BLaER1 treated with 17β-estradiol and CSF1 and Interleukin-3, amounts not matched to agents 10 nM and 100 nM (cell line): ENCODE measurements around the gene SLC4A8.

Source experiments
- H3K27ac ChIP-seq, 11 experiments: shearing (Covaris generic); formaldehyde crosslinking; 2 replicates each; pipeline ENCODE4 v1.8.1; 2022
- H3K27me3 ChIP-seq, 11 experiments: shearing (Covaris generic); formaldehyde crosslinking; 2 replicates each; pipeline ENCODE4 v1.8.1; 2022
- H3K36me3 ChIP-seq, 11 experiments: shearing (Covaris generic); formaldehyde crosslinking; 2 replicates each; pipeline ENCODE4 v1.8.1; 2022
- H3K4me1 ChIP-seq, 10 experiments: shearing (Covaris generic); formaldehyde crosslinking; 2 replicates each; pipeline ENCODE4 v1.8.1; 2022
- H3K4me2 ChIP-seq, 11 experiments: shearing (Covaris generic); formaldehyde crosslinking; 2 replicates each; pipeline ENCODE4 v1.8.1; 2022
- H3K4me3 ChIP-seq, 10 experiments: shearing (Covaris generic); formaldehyde crosslinking; 2 replicates each; pipeline ENCODE4 v1.8.1; 2022
- H3K9ac ChIP-seq, 11 experiments: shearing (Covaris generic); formaldehyde crosslinking; 2 replicates each; pipeline ENCODE4 v1.8.1; 2022
- H3K9me3 ChIP-seq, 11 experiments: shearing (Covaris generic); formaldehyde crosslinking; replicated peaks in 1 of 11; 2 replicates each; pipeline ENCODE4 v1.8.1; 2022
- H4K20me1 ChIP-seq, 11 experiments: shearing (Covaris generic); formaldehyde crosslinking; 2 replicates each; pipeline ENCODE4 v1.8.1; 2022
- Cebpa-rat ChIP-seq, 11 experiments: shearing (Covaris generic); IDR thresholded peaks; 2 replicates each; pipeline ENCODE4 v1.8.1; 2022

The SLC4A8 gene

GRCh38 chr12:51401486-51401885, 23.1 kb upstream of the SLC4A8 start:
- Histone ChIP-seq H3K4me3 (no peak overlapping the region), H3K9ac (no peak overlapping the region), H3K9me3 (no peaks in the 10 kb centered on the region), H3K4me2 (no peak overlapping the region), H3K4me1 (peaks cover 0 to 21% (median 0%) of the 10 kb centered on the region in 10 experiments; a peak in 7 of 20 replicates), H3K27ac (no peak overlapping the region), H4K20me1 (no peaks in the 10 kb centered on the region; a peak in 1 of 22 replicates), H3K36me3 (no peaks in the 10 kb centered on the region), H3K27me3 (no peaks in the 10 kb centered on the region)
- TF ChIP-seq Cebpa-rat (IDR thresholded peaks at IDR 0.05) = no peak

GRCh38 chr12:51401900-51402299, 22.7 kb upstream of the SLC4A8 start:
- H3K4me1 ChIP-seq = peaks cover 0 to 21% (median 0%) of the 10 kb centered on the region in 10 experiments; a peak in 7 of 20 replicates
- H3K4me2 ChIP-seq = no peak overlapping the region
- H3K27ac ChIP-seq = no peak overlapping the region
- no peak overlapping the region for H3K9ac ChIP-seq
- no peaks in the 10 kb centered on the region for H3K36me3 ChIP-seq
- no peaks in the 10 kb centered on the region for H3K9me3 ChIP-seq
- no peaks in the 10 kb centered on the region for H3K27me3 ChIP-seq
- no peak overlapping the region for H3K4me3 ChIP-seq
- no peak for TF ChIP-seq Cebpa-rat (IDR thresholded peaks at IDR 0.05)
- no peaks in the 10 kb centered on the region; a peak in 1 of 22 replicates for H4K20me1 ChIP-seq

GRCh38 chr12:51403159-51403558, 21.5 kb upstream of the SLC4A8 start:
- Histone ChIP-seq H3K4me2 (peak overlapping the region in 2 of 11 experiments; percentile 56 to 70; a peak in 4 of 22 replicates), H3K27me3 (no peaks in the 10 kb centered on the region), H3K27ac (no peak overlapping the region), H3K4me3 (no peak overlapping the region), H3K9ac (no peak overlapping the region), H3K36me3 (no peaks in the 10 kb centered on the region), H3K9me3 (no peaks in the 10 kb centered on the region), H4K20me1 (no peaks in the 10 kb centered on the region; a peak in 1 of 22 replicates), H3K4me1 (peaks cover 0 to 21% (median 0%) of the 10 kb centered on the region in 10 experiments; a peak in 7 of 20 replicates)
- no peak for TF ChIP-seq Cebpa-rat (IDR thresholded peaks at IDR 0.05)

GRCh38 chr12:51403681-51404136, 20.9 kb upstream of the SLC4A8 start:
- H3K36me3 ChIP-seq = no peaks in the 10 kb centered on the region
- H3K9ac ChIP-seq = no peak overlapping the region
- TF ChIP-seq Cebpa-rat (IDR thresholded peaks at IDR 0.05) = peak in 1 of 11 experiments; percentile 23; a peak in 1 of 22 replicates
- H3K4me3 ChIP-seq = no peak overlapping the region
- H3K27me3 ChIP-seq = no peaks in the 10 kb centered on the region
- no peaks in the 10 kb centered on the region for H3K9me3 ChIP-seq
- H3K4me2 ChIP-seq = peak overlapping the region in 3 of 11 experiments; percentile 17 to 70 (median 56); a peak in 5 of 22 replicates
- H3K27ac ChIP-seq = no peak overlapping the region
- H4K20me1 ChIP-seq = no peaks in the 10 kb centered on the region; a peak in 1 of 22 replicates
- H3K4me1 ChIP-seq = peaks cover 0 to 21% (median 0%) of the 10 kb centered on the region in 10 experiments; a peak in 7 of 20 replicates

GRCh38 chr12:51404627-51405026, 20.0 kb upstream of the SLC4A8 start:
- no peaks in the 10 kb centered on the region for H3K27me3 ChIP-seq
- no peak for TF ChIP-seq Cebpa-rat (IDR thresholded peaks at IDR 0.05)
- H3K9ac ChIP-seq = no peak overlapping the region

GRCh38 chr12:51405801-51406207, 18.8 kb upstream of the SLC4A8 start:
- no peak overlapping the region for H3K4me3 ChIP-seq
- no peaks in the 10 kb centered on the region for H3K36me3 ChIP-seq
- peaks cover 0 to 21% (median 0%) of the 10 kb centered on the region in 10 experiments; a peak in 7 of 20 replicates for H3K4me1 ChIP-seq
- H3K27ac ChIP-seq = no peak overlapping the region
- TF ChIP-seq Cebpa-rat (IDR thresholded peaks at IDR 0.05) = no peak
- no peaks in the 10 kb centered on the region for H3K9me3 ChIP-seq
- no peak overlapping the region for H3K9ac ChIP-seq
- H3K27me3 ChIP-seq = no peaks in the 10 kb centered on the region
- H3K4me2 ChIP-seq = no peak overlapping the region
- H4K20me1 ChIP-seq = no peaks in the 10 kb centered on the region; a peak in 1 of 22 replicates

More at GRCh38 chr12:51404627-51405026, 20.0 kb upstream of the SLC4A8 start:
- Histone ChIP-seq H3K27ac (no peak overlapping the region), H4K20me1 (no peaks in the 10 kb centered on the region; a peak in 1 of 22 replicates), H3K36me3 (no peaks in the 10 kb centered on the region), H3K9me3 (no peaks in the 10 kb centered on the region), H3K4me2 (peak overlapping the region in 2 of 11 experiments; percentile 56 to 70; a peak in 4 of 22 replicates), H3K4me1 (peaks cover 0 to 21% (median 0%) of the 10 kb centered on the region in 10 experiments; a peak in 7 of 20 replicates), H3K4me3 (no peak overlapping the region)

GRCh38 chr12:51406290-51406689, 18.3 kb upstream of the SLC4A8 start:
- no peak overlapping the region for H3K27ac ChIP-seq
- no peaks in the 10 kb centered on the region for H3K9me3 ChIP-seq
- no peak overlapping the region for H3K4me3 ChIP-seq
- no peak overlapping the region for H3K9ac ChIP-seq
- H3K27me3 ChIP-seq = no peaks in the 10 kb centered on the region
- H3K36me3 ChIP-seq = no peaks in the 10 kb centered on the region
- TF ChIP-seq Cebpa-rat (IDR thresholded peaks at IDR 0.05) = no peak
- no peak overlapping the region for H3K4me2 ChIP-seq
- H3K4me1 ChIP-seq = peaks cover 0 to 21% (median 0%) of the 10 kb centered on the region in 10 experiments; a peak in 7 of 20 replicates
- H4K20me1 ChIP-seq = no peaks in the 10 kb centered on the region; a peak in 1 of 22 replicates

GRCh38 chr12:51406859-51407258, 17.8 kb upstream of the SLC4A8 start:
- Histone ChIP-seq H3K9ac (no peak overlapping the region), H3K4me3 (no peak overlapping the region), H3K27ac (no peak overlapping the region), H3K27me3 (no peaks in the 10 kb centered on the region), H4K20me1 (no peaks in the 10 kb centered on the region; a peak in 1 of 22 replicates), H3K4me2 (no peak overlapping the region), H3K9me3 (no peaks in the 10 kb centered on the region), H3K36me3 (no peaks in the 10 kb centered on the region), H3K4me1 (peaks cover 0 to 21% (median 0%) of the 10 kb centered on the region in 10 experiments; a peak in 7 of 20 replicates)
- no peak for TF ChIP-seq Cebpa-rat (IDR thresholded peaks at IDR 0.05)

- H3K27ac ChIP-seq = no peak overlapping the region
- no peak overlapping the region for H3K9ac ChIP-seq
These were observed 17.0 kb upstream of the SLC4A8 start for GRCh38 chr12:51407604-51408003.

GRCh38 chr12:51409846-51410245, 14.8 kb upstream of the SLC4A8 start:
- no peak for TF ChIP-seq Cebpa-rat (IDR thresholded peaks at IDR 0.05)

More at GRCh38 chr12:51407604-51408003, 17.0 kb upstream of the SLC4A8 start:
- Histone ChIP-seq H3K9me3 (no peaks in the 10 kb centered on the region), H3K36me3 (no peaks in the 10 kb centered on the region), H3K4me3 (no peak overlapping the region), H3K27me3 (no peaks in the 10 kb centered on the region), H3K4me2 (no peak overlapping the region), H4K20me1 (no peaks in the 10 kb centered on the region; a peak in 1 of 22 replicates), H3K4me1 (peaks cover 0 to 23% (median 0%) of the 10 kb centered on the region in 10 experiments; a peak in 7 of 20 replicates)
- TF ChIP-seq Cebpa-rat (IDR thresholded peaks at IDR 0.05) = no peak

More at GRCh38 chr12:51409846-51410245, 14.8 kb upstream of the SLC4A8 start:
- Histone ChIP-seq H3K4me1 (peaks cover 0 to 11% (median 0%) of the 10 kb centered on the region in 10 experiments; a peak in 4 of 20 replicates), H3K4me3 (no peak overlapping the region), H4K20me1 (no peaks in the 10 kb centered on the region), H3K9me3 (no peaks in the 10 kb centered on the region), H3K9ac (no peak overlapping the region), H3K36me3 (no peaks in the 10 kb centered on the region), H3K27me3 (no peaks in the 10 kb centered on the region), H3K27ac (no peak overlapping the region), H3K4me2 (no peak overlapping the region)
